HUES64 (cell line): ENCODE measurements around the gene LGR6.

Experiments used
- H3K27ac ChIP-seq: 2 replicates; pipeline ENCODE4 v1.7.0; 2013; ENCODE audit warnings: low read depth, low read length, inconsistent platforms
- H3K27me3 ChIP-seq: 2 replicates; pipeline ENCODE4 v1.6.1; 2013; ENCODE audit warnings: mild to moderate bottlenecking, low read length; ENCODE audit not compliant: insufficient read depth
- H3K36me3 ChIP-seq: 2 replicates; pipeline ENCODE4 v1.6.1; 2013; ENCODE audit warnings: mild to moderate bottlenecking, low read length; ENCODE audit not compliant: insufficient read depth
- H3K4me1 ChIP-seq: 2 replicates; pipeline ENCODE4 v1.6.1; 2013; ENCODE audit warnings: mild to moderate bottlenecking, low read length, moderate library complexity; ENCODE audit not compliant: insufficient read depth
- H3K4me3 ChIP-seq: 2 replicates; pipeline ENCODE4 v1.5.1; 2013; ENCODE audit warnings: mild to moderate bottlenecking, low read length, moderate library complexity
- H3K9ac ChIP-seq: 2 replicates; pipeline ENCODE4 v1.6.1; 2013; ENCODE audit warnings: mild to moderate bottlenecking, low read depth, low read length
- H3K9me3 ChIP-seq: 2 replicates; pipeline ENCODE4 v1.6.1; 2013; ENCODE audit warnings: low read depth, low read length; ENCODE audit not compliant: insufficient read depth
- WGBS: fragments of 150-250, 120-280 bp; methylation state at CpG from one replicate; pipeline ENCODE4 v1.1.7; 2013; ENCODE audit warnings: missing lambda C conversion rate; 5-methylcytosine and 5-hydroxymethylcytosine counted together

Gene LGR6

GRCh38 chr1:202287196-202287595, 93.6 kb downstream of the LGR6 start:
- WGBS, result 98% methylated on average over 1 of the region's 1 CpG

GRCh38 chr1:202288177-202288576, 94.6 kb downstream of the LGR6 start:
- 63% methylated on average over 3 of the region's 3 CpGs for WGBS
- Histone ChIP-seq H3K36me3 (no peaks in the 10 kb centered on the region), H3K27ac (no peak overlapping the region), H3K27me3 (no peaks in the 10 kb centered on the region), H3K4me3 (no peak overlapping the region), H3K9me3 (no peaks in the 10 kb centered on the region), H3K9ac (no peak overlapping the region), H3K4me1 (no peaks in the 10 kb centered on the region)

More at GRCh38 chr1:202287196-202287595, 93.6 kb downstream of the LGR6 start:
- Histone ChIP-seq H3K9ac (no peak overlapping the region), H3K4me3 (no peak overlapping the region), H3K27ac (no peak overlapping the region), H3K27me3 (no peaks in the 10 kb centered on the region), H3K4me1 (no peaks in the 10 kb centered on the region), H3K9me3 (no peaks in the 10 kb centered on the region), H3K36me3 (no peaks in the 10 kb centered on the region)

- no peak overlapping the region for H3K27ac ChIP-seq
- no peaks in the 10 kb centered on the region for H3K9me3 ChIP-seq
- H3K9ac ChIP-seq, result no peak overlapping the region
- WGBS, result 69% methylated on average over 4 of the region's 4 CpGs
- H3K36me3 ChIP-seq, result no peaks in the 10 kb centered on the region
- H3K4me3 ChIP-seq, result no peak overlapping the region
- H3K4me1 ChIP-seq, result no peaks in the 10 kb centered on the region
- H3K27me3 ChIP-seq, result no peaks in the 10 kb centered on the region
Observed at GRCh38 chr1:202289009-202289408, 95.4 kb downstream of the LGR6 start.

- no peaks in the 10 kb centered on the region for H3K4me1 ChIP-seq
- no peaks in the 10 kb centered on the region for H3K27me3 ChIP-seq
- H3K36me3 ChIP-seq, result no peaks in the 10 kb centered on the region
- H3K27ac ChIP-seq, result no peak overlapping the region
- no peak overlapping the region for H3K9ac ChIP-seq
- H3K9me3 ChIP-seq, result no peaks in the 10 kb centered on the region
- 91% methylated on average over 1 of the region's 2 CpGs for WGBS
- no peak overlapping the region for H3K4me3 ChIP-seq
Observed at GRCh38 chr1:202291001-202291400, 97.4 kb downstream of the LGR6 start.

GRCh38 chr1:202291961-202292712, 98.5 kb downstream of the LGR6 start:
- 92% methylated on average over 5 of the region's 5 CpGs for WGBS

GRCh38 chr1:202292773-202293172, 99.2 kb downstream of the LGR6 start:
- no peaks in the 10 kb centered on the region for H3K4me1 ChIP-seq
- no peak overlapping the region for H3K9ac ChIP-seq
- no peak overlapping the region for H3K27ac ChIP-seq
- H3K36me3 ChIP-seq, result no peaks in the 10 kb centered on the region
- no peaks in the 10 kb centered on the region for H3K9me3 ChIP-seq
- 93% methylated on average over 1 of the region's 1 CpG for WGBS
- no peaks in the 10 kb centered on the region for H3K27me3 ChIP-seq
- H3K4me3 ChIP-seq, result no peak overlapping the region

More at GRCh38 chr1:202291961-202292712, 98.5 kb downstream of the LGR6 start:
- Histone ChIP-seq H3K36me3 (no peaks in the 10 kb centered on the region), H3K4me3 (no peak overlapping the region), H3K27me3 (no peaks in the 10 kb centered on the region), H3K9me3 (no peaks in the 10 kb centered on the region), H3K4me1 (no peaks in the 10 kb centered on the region), H3K9ac (no peak overlapping the region), H3K27ac (no peak overlapping the region)

- Histone ChIP-seq H3K9ac (no peak overlapping the region), H3K27me3 (no peaks in the 10 kb centered on the region), H3K36me3 (no peaks in the 10 kb centered on the region), H3K4me3 (no peak overlapping the region), H3K4me1 (no peaks in the 10 kb centered on the region), H3K27ac (no peak overlapping the region), H3K9me3 (no peaks in the 10 kb centered on the region)
- WGBS, result 93% methylated on average over 4 of the region's 4 CpGs
Observed at GRCh38 chr1:202293569-202293968, 100.0 kb downstream of the LGR6 start.

GRCh38 chr1:202302166-202302565, 108.6 kb downstream of the LGR6 start:
- Histone ChIP-seq H3K9me3 (no peaks in the 10 kb centered on the region), H3K27ac (no peak overlapping the region), H3K27me3 (no peaks in the 10 kb centered on the region), H3K4me1 (no peaks in the 10 kb centered on the region), H3K4me3 (no peak overlapping the region), H3K36me3 (no peaks in the 10 kb centered on the region), H3K9ac (no peak overlapping the region)
- 97% methylated on average over 9 of the region's 9 CpGs for WGBS

GRCh38 chr1:202304375-202304774, 110.8 kb downstream of the LGR6 start:
- no peaks in the 10 kb centered on the region for H3K36me3 ChIP-seq
- 89% methylated on average over 9 of the region's 9 CpGs for WGBS
- H3K27me3 ChIP-seq, result no peaks in the 10 kb centered on the region
- H3K4me3 ChIP-seq, result no peak overlapping the region
- no peak overlapping the region for H3K27ac ChIP-seq
- H3K9me3 ChIP-seq, result no peaks in the 10 kb centered on the region
- no peaks in the 10 kb centered on the region for H3K4me1 ChIP-seq
- no peak overlapping the region for H3K9ac ChIP-seq

GRCh38 chr1:202305168-202305567, 111.6 kb downstream of the LGR6 start:
- WGBS, result no CpG with 5 or more reads among the region's 1 CpG
- H3K27ac ChIP-seq, result no peak overlapping the region
- no peaks in the 10 kb centered on the region for H3K9me3 ChIP-seq
- no peak overlapping the region for H3K4me3 ChIP-seq
- no peaks in the 10 kb centered on the region for H3K36me3 ChIP-seq
- H3K9ac ChIP-seq, result no peak overlapping the region
- no peaks in the 10 kb centered on the region for H3K4me1 ChIP-seq
- no peaks in the 10 kb centered on the region for H3K27me3 ChIP-seq

- H3K27me3 ChIP-seq, result no peaks in the 10 kb centered on the region
- no peaks in the 10 kb centered on the region for H3K4me1 ChIP-seq
- H3K27ac ChIP-seq, result no peak overlapping the region
- H3K9ac ChIP-seq, result no peak overlapping the region
- WGBS, result 94% methylated on average over 9 of the region's 9 CpGs
- no peaks in the 10 kb centered on the region for H3K9me3 ChIP-seq
- H3K36me3 ChIP-seq, result no peaks in the 10 kb centered on the region
- H3K4me3 ChIP-seq, result no peak overlapping the region
Observed at GRCh38 chr1:202306535-202307345, 113.1 kb downstream of the LGR6 start.
